Measurements from ENCODE around the gene PRUNE2. TPM values are rescaled to one million over a fixed set of nuclear protein-coding genes. Genes with fewer than 3 reads are reported as not detected.

Gene PRUNE2
- total RNA-seq, 1 experiment from 2014 or later = 3.5 TPM

DNA sequence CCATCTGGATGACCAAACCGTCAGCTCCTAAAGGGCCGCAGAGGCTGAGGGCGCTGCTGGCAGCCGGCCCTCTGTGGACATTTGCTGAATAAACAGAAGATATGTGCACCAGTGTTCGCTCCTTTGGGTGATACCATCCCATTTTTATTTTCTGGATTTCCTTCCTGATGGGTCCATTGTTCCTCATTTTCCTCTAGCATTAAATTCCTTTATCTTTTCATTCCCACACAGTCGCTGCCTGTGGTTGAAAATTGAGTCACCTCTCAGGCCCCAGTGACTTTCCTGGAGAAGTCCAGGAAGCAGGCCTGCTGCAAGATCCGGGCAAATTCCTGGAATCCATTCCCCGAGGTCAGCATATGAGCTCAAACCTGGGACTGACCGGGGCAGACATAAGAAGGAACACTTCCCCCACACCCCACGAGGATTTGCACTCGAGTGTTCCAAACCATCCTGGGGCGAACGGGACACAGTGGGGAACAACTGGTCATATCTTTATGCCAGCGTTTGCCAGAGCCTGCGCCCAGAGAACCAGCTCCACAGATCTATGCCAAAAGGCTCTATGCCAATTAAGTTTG is 228.3 kb downstream of the PRUNE2 start:
- H3K4me1 ChIP-seq = no peaks in the 10 kb centered on the region
- H3K4me3 ChIP-seq (ENCODE audit: low read depth, low read length) = no peak overlapping the region
- no peak overlapping the region for H3K4me3 Mint-ChIP-seq (ENCODE audit: unreplicated experiment)
- no peaks in the 10 kb centered on the region for H3K36me3 Mint-ChIP-seq (ENCODE audit: insufficient read depth, unreplicated experiment)
- no peaks in the 10 kb centered on the region for H3K27me3 Mint-ChIP-seq (ENCODE audit: insufficient read depth, unreplicated experiment)
- BruUV-seq (replicated peaks) = no TSS peak
- no peaks in the 10 kb centered on the region for H3K36me3 ChIP-seq (ENCODE audit: control insufficient read depth, insufficient read depth, low read length)
- ChIA-PET POLR2A (interaction anchor here (0.6 kb wide), 1 partner anchor 82 kb away, joined by 3 read pairs; no protein-coding TSS in a partner anchor), CTCF (no interaction called here)
- no peaks in the 10 kb centered on the region for H3K9me3 Mint-ChIP-seq (ENCODE audit: unreplicated experiment)
- no peaks in the 10 kb centered on the region for H3K27me3 ChIP-seq (replicated peaks; ENCODE audit: control insufficient read depth, insufficient read depth, low read length)
- intact Hi-C loops (cut with micrococcal nuclease; ENCODE audit: unreplicated experiment) = no loop called here
- no peaks in the 10 kb centered on the region for H3K4me1 Mint-ChIP-seq (ENCODE audit: low read depth, unreplicated experiment)
- TF ChIP-seq, protein P1, sequence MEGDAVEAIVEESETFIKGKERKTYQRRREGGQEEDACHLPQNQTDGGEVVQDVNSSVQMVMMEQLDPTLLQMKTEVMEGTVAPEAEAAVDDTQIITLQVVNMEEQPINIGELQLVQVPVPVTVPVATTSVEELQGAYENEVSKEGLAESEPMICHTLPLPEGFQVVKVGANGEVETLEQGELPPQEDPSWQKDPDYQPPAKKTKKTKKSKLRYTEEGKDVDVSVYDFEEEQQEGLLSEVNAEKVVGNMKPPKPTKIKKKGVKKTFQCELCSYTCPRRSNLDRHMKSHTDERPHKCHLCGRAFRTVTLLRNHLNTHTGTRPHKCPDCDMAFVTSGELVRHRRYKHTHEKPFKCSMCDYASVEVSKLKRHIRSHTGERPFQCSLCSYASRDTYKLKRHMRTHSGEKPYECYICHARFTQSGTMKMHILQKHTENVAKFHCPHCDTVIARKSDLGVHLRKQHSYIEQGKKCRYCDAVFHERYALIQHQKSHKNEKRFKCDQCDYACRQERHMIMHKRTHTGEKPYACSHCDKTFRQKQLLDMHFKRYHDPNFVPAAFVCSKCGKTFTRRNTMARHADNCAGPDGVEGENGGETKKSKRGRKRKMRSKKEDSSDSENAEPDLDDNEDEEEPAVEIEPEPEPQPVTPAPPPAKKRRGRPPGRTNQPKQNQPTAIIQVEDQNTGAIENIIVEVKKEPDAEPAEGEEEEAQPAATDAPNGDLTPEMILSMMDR (IDR thresholded peaks at IDR 0.05; ENCODE audit: insufficient read depth in 1 of 2, low read depth in 1 of 2, low read length in 1 of 2, severe bottlenecking in 1 of 2, unreplicated experiment in 1 of 2) = no peak
- no peak overlapping the region for H3K27ac Mint-ChIP-seq (ENCODE audit: unreplicated experiment)
- H3K9me3 ChIP-seq = no peaks in the 10 kb centered on the region
- no peak for DNase-seq

DNA sequence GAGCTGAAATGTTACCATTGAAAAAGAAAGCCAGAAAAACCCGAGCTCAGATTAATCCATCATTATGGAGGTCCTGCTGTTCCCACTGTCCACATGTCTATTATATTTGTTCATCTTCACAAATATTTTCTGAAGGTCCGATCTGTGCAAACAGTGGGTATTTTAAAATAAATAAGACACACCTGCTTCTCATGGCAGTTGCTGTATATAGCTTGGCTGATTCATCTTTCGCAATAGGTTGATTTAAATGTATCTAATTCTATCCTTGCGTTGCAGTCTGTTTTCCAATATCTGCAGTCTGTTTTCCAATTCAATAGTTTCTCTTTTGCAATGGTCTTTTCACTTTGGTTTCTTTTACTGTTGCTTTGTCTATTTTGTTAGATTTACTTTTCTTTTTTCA is 229.1 kb downstream of the PRUNE2 start:
- no peaks in the 10 kb centered on the region for H3K36me3 Mint-ChIP-seq (ENCODE audit: insufficient read depth, unreplicated experiment)
- ChIA-PET POLR2A (no interaction called here), CTCF (no interaction called here)

DNA sequence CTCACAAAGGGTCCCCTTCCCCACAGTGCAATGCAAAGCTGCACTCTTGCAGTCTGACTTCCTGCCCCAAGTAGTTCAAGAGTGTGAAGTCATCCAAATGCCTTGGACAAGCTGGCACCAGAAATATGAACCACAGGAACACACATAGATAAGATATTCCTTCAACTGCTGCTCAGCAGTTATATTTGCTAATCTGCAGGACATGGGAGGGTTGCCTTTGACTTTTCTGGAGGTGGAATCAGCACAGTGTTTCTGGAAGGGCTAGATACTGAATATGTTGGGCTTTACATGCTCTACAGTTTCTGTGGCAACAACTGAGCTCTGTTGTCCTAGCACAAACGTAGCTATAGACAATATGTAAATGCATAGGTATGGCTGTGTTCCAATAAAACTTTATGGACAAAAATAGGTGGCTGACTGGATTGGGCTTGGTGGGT is 238.4 kb downstream of the PRUNE2 start:
- intact Hi-C loops (cut with micrococcal nuclease; ENCODE audit: unreplicated experiment) = no loop called here
- no peak overlapping the region for H3K27ac Mint-ChIP-seq (ENCODE audit: unreplicated experiment)

More for the DNA sequence above, 229.1 kb downstream of the PRUNE2 start:
- no peaks in the 10 kb centered on the region for H3K36me3 ChIP-seq (ENCODE audit: control insufficient read depth, insufficient read depth, low read length)
- DNase-seq = no peak
- H3K4me3 ChIP-seq (ENCODE audit: low read depth, low read length) = no peak overlapping the region
- no TSS peak for BruUV-seq (replicated peaks)
- Mint-ChIP-seq H3K27ac (ENCODE audit: unreplicated experiment) (no peak overlapping the region), H3K4me3 (ENCODE audit: unreplicated experiment) (no peak overlapping the region), H3K27me3 (ENCODE audit: insufficient read depth, unreplicated experiment) (no peaks in the 10 kb centered on the region), H3K4me1 (ENCODE audit: low read depth, unreplicated experiment) (no peaks in the 10 kb centered on the region), H3K9me3 (ENCODE audit: unreplicated experiment) (no peaks in the 10 kb centered on the region)
- H3K4me1 ChIP-seq = no peaks in the 10 kb centered on the region
- intact Hi-C loops (cut with micrococcal nuclease; ENCODE audit: unreplicated experiment) = no loop called here
- TF ChIP-seq, protein P1 (IDR thresholded peaks at IDR 0.05; ENCODE audit: insufficient read depth in 1 of 2, low read depth in 1 of 2, low read length in 1 of 2, severe bottlenecking in 1 of 2, unreplicated experiment in 1 of 2) = no peak
- no peaks in the 10 kb centered on the region for H3K9me3 ChIP-seq
- no peaks in the 10 kb centered on the region for H3K27me3 ChIP-seq (replicated peaks; ENCODE audit: control insufficient read depth, insufficient read depth, low read length)

More for the DNA sequence above, 238.4 kb downstream of the PRUNE2 start:
- Histone ChIP-seq H3K27me3 (replicated peaks; ENCODE audit: control insufficient read depth, insufficient read depth, low read length) (no peaks in the 10 kb centered on the region), H3K4me3 (ENCODE audit: low read depth, low read length) (no peak overlapping the region), H3K9me3 (no peaks in the 10 kb centered on the region), H3K36me3 (ENCODE audit: control insufficient read depth, insufficient read depth, low read length) (no peaks in the 10 kb centered on the region), H3K4me1 (no peaks in the 10 kb centered on the region)
- BruUV-seq (replicated peaks) = no TSS peak
- no peaks in the 10 kb centered on the region for H3K4me1 Mint-ChIP-seq (ENCODE audit: low read depth, unreplicated experiment)
- POLR2A ChIA-PET = no interaction called here
- H3K4me3 Mint-ChIP-seq (ENCODE audit: unreplicated experiment) = no peak overlapping the region
- CTCF ChIA-PET = no interaction called here
- no peaks in the 10 kb centered on the region for H3K36me3 Mint-ChIP-seq (ENCODE audit: insufficient read depth, unreplicated experiment)
- H3K9me3 Mint-ChIP-seq (ENCODE audit: unreplicated experiment) = no peaks in the 10 kb centered on the region
- TF ChIP-seq, protein P1 (IDR thresholded peaks at IDR 0.05; ENCODE audit: insufficient read depth in 1 of 2, low read depth in 1 of 2, low read length in 1 of 2, severe bottlenecking in 1 of 2, unreplicated experiment in 1 of 2) = no peak
- H3K27me3 Mint-ChIP-seq (ENCODE audit: insufficient read depth, unreplicated experiment) = no peaks in the 10 kb centered on the region
- DNase-seq = no peak

Data from Caco-2 (cell line).